Endothelial cell of umbilical vein (primary cell): Measurements from ENCODE around the gene CTIF.

Source experiments
- CTCF ChIP-seq, 2 donors: IDR thresholded peaks; 1 replicate in 1 of 2; 2 replicates in 1 of 2; pipeline ENCODE4 v1.5.1; 2011; ENCODE audit warnings: low read length in 2 of 2, mild to moderate bottlenecking in 2 of 2, moderate library complexity in 2 of 2, control low read depth in 1 of 2, inconsistent platforms in 1 of 2, low read depth in 1 of 2; ENCODE audit not compliant: insufficient read depth in 1 of 2; ENCODE audit errors: extremely low read depth in 1 of 2
- EZH2 ChIP-seq: IDR thresholded peaks from 2 replicates; pipeline ENCODE4 v1.6.1; 2012; ENCODE audit warnings: borderline replicate concordance, low read depth, mild to moderate bottlenecking, moderate library complexity, low read length, inconsistent platforms; ENCODE audit not compliant: severe bottlenecking
- JUN ChIP-seq: IDR thresholded peaks from 2 replicates; pipeline ENCODE4 v1.6.1; 2011; ENCODE audit warnings: borderline replicate concordance, low read depth; ENCODE audit not compliant: insufficient read length, insufficient read depth
- MYC ChIP-seq: IDR thresholded peaks from one replicate; pipeline ENCODE4 v1.6.1; 2011; ENCODE audit warnings: mild to moderate bottlenecking, low read depth, low read length
- POLR2A ChIP-seq: IDR thresholded peaks from 2 replicates; pipeline ENCODE4 v1.6.1; 2012; ENCODE audit warnings: low read depth, mild to moderate bottlenecking, control low read depth, low read length
- POLR2AphosphoS5 ChIP-seq: IDR thresholded peaks from 2 replicates; pipeline ENCODE4 v1.6.1; 2012; ENCODE audit warnings: low read depth, mild to moderate bottlenecking, control low read depth, low read length, moderate library complexity; ENCODE audit not compliant: insufficient read depth

- no peak for TF ChIP-seq CTCF (IDR thresholded peaks at IDR 0.05; ENCODE audit: extremely low read depth in 1 of 2, insufficient read depth in 1 of 2, low read depth in 1 of 2, low read length in 2 of 2)
- no peak for TF ChIP-seq EZH2
- no peak for TF ChIP-seq POLR2A
- TF ChIP-seq JUN = no peak
- no peak for TF ChIP-seq POLR2AphosphoS5
- TF ChIP-seq MYC = no peak
Measured at GRCh38 chr18:48582946-48583345, 44.1 kb downstream of the CTIF start.
